OCI-LY3 (cell line): ENCODE measurements around the gene R3HCC1L.

Source experiments
- CTCF ChIP-seq: fragments of 200-600, 300-600 bp; sonication (generic); IDR thresholded peaks from 2 replicates; pipeline ENCODE4 v1.5.1; 2014; ENCODE audit warnings: antibody characterized with exemption, low read length, low read depth
- EZH2phosphoT487 ChIP-seq: fragments of 200-600 bp; shearing (Covaris generic); IDR thresholded peaks from 2 replicates; pipeline ENCODE4 v1.6.1; 2018; ENCODE audit warnings: antibody characterized with exemption, mixed run types, low read depth

GRCh38 chr10:98098247-98098646 is 36.2 kb upstream of the R3HCC1L start:
- no peak for TF ChIP-seq CTCF
- no peak for TF ChIP-seq EZH2phosphoT487
